ENCODE results near the gene COL5A3. TPM values are rescaled to one million over a fixed set of nuclear protein-coding genes. Genes with fewer than 3 reads are reported as not detected.
A peak's percentile ranks its signal among the peaks of the same experiment; 100 is the strongest.
"Not testable (repeated sequence)": the region's sequence is repeated elsewhere in the genome, so short reads cannot be mapped to it uniquely, and the experiment has no call there.

Gene COL5A3
- total and polyA plus RNA-seq, 2 of the 13 experiments (the other 11 are each of a cell fraction or from before 2014, with no cell fraction given) = 0.02 TPM; not detected in 1

- H2AFZ ChIP-seq (ENCODE audit: low read length); ATAC-seq; in situ Hi-C loops (cut with HindIII; ENCODE audit: extremely low pct_ligation_motif_present, low pct_unique_long_range_greater_than_20kb); H3K9me3 ChIP-seq (ENCODE audit: low read length); BruUV-seq (replicated peaks); FAIRE-seq; H3K27me3 ChIP-seq (ENCODE audit: control insufficient read depth in 1 of 2, insufficient read depth in 2 of 2, low read length in 2 of 2); POLR2A ChIA-PET; H3K9ac ChIP-seq (ENCODE audit: insufficient read depth, low read depth, low read length); H3K4me3 ChIP-seq (replicated peaks in 1 of 3; ENCODE audit: insufficient read depth in 1 of 3, low read depth in 2 of 3, low read length in 3 of 3); H4K20me1 ChIP-seq (ENCODE audit: insufficient read depth, low read length); DNase-seq (ENCODE audit: low spot score); intact Hi-C loops (cut with micrococcal nuclease; ENCODE audit: unreplicated experiment); H3K27ac ChIP-seq (ENCODE audit: extremely low read length, insufficient read depth, low read length); H3K79me2 ChIP-seq (ENCODE audit: insufficient read depth, low read length); H3K4me2 ChIP-seq (ENCODE audit: low read depth, low read length); H3K36me3 ChIP-seq (replicated peaks in 1 of 2; ENCODE audit: control insufficient read depth in 1 of 2, insufficient read depth in 2 of 2, low read length in 2 of 2); CTCF ChIA-PET (ENCODE audit: low intra/inter-chr PET ratio, low total read pairs): not testable (repeated sequence)
- H3K4me1 ChIP-seq (ENCODE audit: insufficient read depth, low read length) = peaks cover 25% of the 10 kb centered on the region
- 46% methylated on average over 7 of the region's 7 CpGs for WGBS (ENCODE audit: low lambda C conversion rate)
- TF ChIP-seq ZNF768 (CRISPR knock-in tag; IDR thresholded peaks at IDR 0.05) = peak; percentile 88
Observed at GRCh38 chr19:9946528-9947125, 63.7 kb downstream of the COL5A3 start.

- intact Hi-C loops (cut with micrococcal nuclease; ENCODE audit: unreplicated experiment) = no loop called here
- Histone ChIP-seq H3K9ac (ENCODE audit: insufficient read depth, low read depth, low read length) (no peak overlapping the region), H3K27me3 (ENCODE audit: control insufficient read depth in 1 of 2, insufficient read depth in 2 of 2, low read length in 2 of 2) (peaks cover 0 to 3% of the 10 kb centered on the region in 2 experiments; a peak in 1 of 5 replicates), H3K4me1 (ENCODE audit: insufficient read depth, low read length) (peaks cover 25% of the 10 kb centered on the region), H3K36me3 (replicated peaks in 1 of 2; ENCODE audit: control insufficient read depth in 1 of 2, insufficient read depth in 2 of 2, low read length in 2 of 2) (no peaks in the 10 kb centered on the region), H4K20me1 (ENCODE audit: insufficient read depth, low read length) (no peaks in the 10 kb centered on the region), H3K4me2 (ENCODE audit: low read depth, low read length) (peak overlapping the region; percentile 47), H3K79me2 (ENCODE audit: insufficient read depth, low read length) (no peaks in the 10 kb centered on the region), H3K4me3 (replicated peaks in 1 of 3; ENCODE audit: insufficient read depth in 1 of 3, low read depth in 2 of 3, low read length in 3 of 3) (peak overlapping the region in 1 of 3 experiments; percentile 48; a peak in 1 of 6 replicates), H2AFZ (ENCODE audit: low read length) (no peak overlapping the region), H3K27ac (ENCODE audit: extremely low read length, insufficient read depth, low read length) (no peak overlapping the region), H3K9me3 (ENCODE audit: low read length) (no peaks in the 10 kb centered on the region)
- 11% methylated on average over 17 of the region's 18 CpGs for WGBS (ENCODE audit: low lambda C conversion rate)
- ChIA-PET CTCF (ENCODE audit: low intra/inter-chr PET ratio, low total read pairs) (no interaction called here), POLR2A (no interaction called here)
- DNase-seq (ENCODE audit: low spot score) (peak; percentile 10), FAIRE-seq (no peak), ATAC-seq (peak; percentile 57)
- BruUV-seq (replicated peaks) = no TSS peak
- in situ Hi-C loops (cut with HindIII; ENCODE audit: extremely low pct_ligation_motif_present, low pct_unique_long_range_greater_than_20kb) = no loop called here
- 0 out of 2 replicates have a peak, but pooled peaks have one; percentile 4 for TF ChIP-seq HNF4A (CRISPR knock-in tag; IDR thresholded peaks at IDR 0.05)
- no peak for TF ChIP-seq RFXANK (CRISPR knock-in tag; IDR thresholded peaks at IDR 0.05)
- TF ChIP-seq HOXA9 (CRISPR knock-in tag; IDR thresholded peaks at IDR 0.05; ENCODE audit: borderline replicate concordance) = peak; percentile 26; the same call in 1 of the 2 replicates
- no peak for TF ChIP-seq ZBTB25 (CRISPR knock-in tag; IDR thresholded peaks at IDR 0.05)
- peak; percentile 55; the same call in 1 of the 2 replicates for TF ChIP-seq FOSL2 (CRISPR knock-in tag; IDR thresholded peaks at IDR 0.05)
- 0 out of 2 replicates have a peak, but pooled peaks have one; percentile 16 for TF ChIP-seq SALL1 (CRISPR knock-in tag; IDR thresholded peaks at IDR 0.05)
- TF ChIP-seq GATAD2A (CRISPR knock-in tag; IDR thresholded peaks at IDR 0.05) = 0 out of 2 replicates have a peak, but pooled peaks have one; percentile 11
- TF ChIP-seq E2F1 (CRISPR knock-in tag; IDR thresholded peaks at IDR 0.05) = no peak
- peak; percentile 7; the same call in 1 of the 2 replicates for TF ChIP-seq ZNF687 (CRISPR knock-in tag; IDR thresholded peaks at IDR 0.05)
- no peak for TF ChIP-seq ZNF777 (CRISPR knock-in tag; IDR thresholded peaks at IDR 0.05)
Observed at GRCh38 chr19:9945319-9945966, 64.9 kb downstream of the COL5A3 start.
